ENCODE measurements around the gene MEGF6. TPM values are rescaled to one million over a fixed set of nuclear protein-coding genes. Genes with fewer than 3 reads are reported as not detected.

The MEGF6 gene, protein sequence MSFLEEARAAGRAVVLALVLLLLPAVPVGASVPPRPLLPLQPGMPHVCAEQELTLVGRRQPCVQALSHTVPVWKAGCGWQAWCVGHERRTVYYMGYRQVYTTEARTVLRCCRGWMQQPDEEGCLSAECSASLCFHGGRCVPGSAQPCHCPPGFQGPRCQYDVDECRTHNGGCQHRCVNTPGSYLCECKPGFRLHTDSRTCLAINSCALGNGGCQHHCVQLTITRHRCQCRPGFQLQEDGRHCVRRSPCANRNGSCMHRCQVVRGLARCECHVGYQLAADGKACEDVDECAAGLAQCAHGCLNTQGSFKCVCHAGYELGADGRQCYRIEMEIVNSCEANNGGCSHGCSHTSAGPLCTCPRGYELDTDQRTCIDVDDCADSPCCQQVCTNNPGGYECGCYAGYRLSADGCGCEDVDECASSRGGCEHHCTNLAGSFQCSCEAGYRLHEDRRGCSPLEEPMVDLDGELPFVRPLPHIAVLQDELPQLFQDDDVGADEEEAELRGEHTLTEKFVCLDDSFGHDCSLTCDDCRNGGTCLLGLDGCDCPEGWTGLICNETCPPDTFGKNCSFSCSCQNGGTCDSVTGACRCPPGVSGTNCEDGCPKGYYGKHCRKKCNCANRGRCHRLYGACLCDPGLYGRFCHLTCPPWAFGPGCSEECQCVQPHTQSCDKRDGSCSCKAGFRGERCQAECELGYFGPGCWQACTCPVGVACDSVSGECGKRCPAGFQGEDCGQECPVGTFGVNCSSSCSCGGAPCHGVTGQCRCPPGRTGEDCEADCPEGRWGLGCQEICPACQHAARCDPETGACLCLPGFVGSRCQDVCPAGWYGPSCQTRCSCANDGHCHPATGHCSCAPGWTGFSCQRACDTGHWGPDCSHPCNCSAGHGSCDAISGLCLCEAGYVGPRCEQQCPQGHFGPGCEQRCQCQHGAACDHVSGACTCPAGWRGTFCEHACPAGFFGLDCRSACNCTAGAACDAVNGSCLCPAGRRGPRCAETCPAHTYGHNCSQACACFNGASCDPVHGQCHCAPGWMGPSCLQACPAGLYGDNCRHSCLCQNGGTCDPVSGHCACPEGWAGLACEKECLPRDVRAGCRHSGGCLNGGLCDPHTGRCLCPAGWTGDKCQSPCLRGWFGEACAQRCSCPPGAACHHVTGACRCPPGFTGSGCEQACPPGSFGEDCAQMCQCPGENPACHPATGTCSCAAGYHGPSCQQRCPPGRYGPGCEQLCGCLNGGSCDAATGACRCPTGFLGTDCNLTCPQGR (N-terminal part only)
- total RNA-seq: 9.3 TPM
- long read RNA-seq, partial matches to known transcripts: 6 of 14 reads
- long read RNA-seq, other reads (novel, unspliced or antisense): 8 of 14 reads

DNA sequence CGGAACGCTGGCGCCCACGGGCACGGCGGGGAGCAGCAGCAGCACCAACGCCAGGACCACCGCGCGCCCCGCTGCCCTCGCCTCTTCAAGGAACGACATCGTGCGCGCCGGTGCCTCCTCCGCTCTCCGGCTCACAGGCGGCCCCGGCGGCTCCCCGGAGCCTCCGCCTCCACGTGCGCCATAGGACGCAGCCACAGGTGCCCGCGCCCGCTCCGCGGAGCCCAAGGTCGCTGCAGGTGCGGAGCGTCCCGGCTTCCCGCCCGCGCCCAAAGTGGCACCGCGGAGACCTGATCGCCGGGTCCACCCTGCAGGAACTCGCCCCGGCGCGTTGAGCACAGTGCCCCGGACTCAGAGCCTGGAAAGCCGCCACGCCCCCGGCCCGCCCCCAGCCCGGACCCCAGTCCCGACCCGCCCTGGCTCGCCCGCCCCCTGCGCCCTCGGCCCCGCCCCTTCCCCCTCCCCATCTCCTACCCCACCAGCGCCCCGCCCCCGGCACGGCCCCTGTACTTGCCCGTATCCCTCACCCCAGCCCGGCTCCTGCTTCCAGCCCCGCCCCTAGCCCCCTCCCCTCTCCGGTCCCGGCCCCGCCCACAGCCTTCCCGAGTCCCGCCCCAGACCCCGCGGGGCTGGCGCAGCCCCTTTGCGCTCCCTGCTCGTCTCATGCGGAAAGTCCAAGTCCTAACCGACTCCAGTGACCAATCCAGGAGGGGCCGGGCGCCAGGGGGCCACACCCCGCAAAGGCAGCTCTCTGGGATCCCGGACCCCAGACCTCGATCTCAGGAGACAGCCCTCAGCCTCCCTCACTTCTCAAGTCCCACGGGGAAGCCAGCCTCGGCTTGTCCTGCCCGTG lies at the start of gene MEGF6:
Gene MEGF6 (minus strand): TSS at position 339 of the 850 bp plus-strand sequence. CDS start 240 bp downstream, at position 99.
- no peak for DNase-seq (ENCODE audit: low spot score)
- intact Hi-C loops (cut with DNase I): no loop called here

DNA sequence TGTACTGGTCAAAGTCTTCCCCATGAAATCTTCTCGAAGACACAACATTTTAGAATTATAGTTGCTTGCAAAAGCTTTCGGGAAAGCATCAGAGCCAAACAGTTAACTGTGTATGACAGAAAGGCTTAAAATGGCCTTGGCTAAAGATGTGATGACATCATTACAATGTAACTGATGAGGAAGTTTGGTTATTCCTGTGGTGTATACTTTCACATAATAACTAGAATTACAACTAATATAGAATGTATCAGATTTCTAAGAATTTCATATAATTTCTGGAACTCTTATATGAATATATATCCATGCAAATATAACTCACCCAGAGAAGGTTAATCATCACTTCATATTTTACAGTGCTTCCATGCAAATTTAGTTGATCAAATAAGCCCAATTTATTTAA lies 49.4 kb upstream of the MEGF6 start:
- intact Hi-C loops (cut with DNase I): no loop called here
- DNase-seq (ENCODE audit: low spot score): no peak

DNA sequence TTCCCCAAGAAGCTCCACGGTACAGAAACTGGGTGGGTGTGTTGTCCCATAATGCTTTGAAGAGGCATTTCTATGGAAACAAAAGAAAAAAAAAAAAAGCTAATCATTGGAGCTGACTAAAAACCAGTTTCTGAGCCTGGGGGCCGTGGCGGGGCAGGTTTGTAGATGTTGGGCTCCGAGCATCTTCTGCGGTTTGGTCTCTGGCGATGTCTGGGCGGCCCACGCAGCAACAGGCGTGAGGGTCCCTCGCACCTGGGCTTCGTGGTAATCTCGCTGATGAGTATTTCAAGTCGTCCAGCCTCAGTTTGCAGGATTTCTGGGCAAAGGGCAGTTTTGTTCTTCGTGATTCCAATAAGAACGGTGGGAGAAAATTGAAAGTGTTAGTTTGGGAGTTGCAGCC lies 47.8 kb upstream of the MEGF6 start:
- intact Hi-C loops (cut with DNase I): no loop called here
- DNase-seq (ENCODE audit: low spot score): peak; percentile 39

DNA sequence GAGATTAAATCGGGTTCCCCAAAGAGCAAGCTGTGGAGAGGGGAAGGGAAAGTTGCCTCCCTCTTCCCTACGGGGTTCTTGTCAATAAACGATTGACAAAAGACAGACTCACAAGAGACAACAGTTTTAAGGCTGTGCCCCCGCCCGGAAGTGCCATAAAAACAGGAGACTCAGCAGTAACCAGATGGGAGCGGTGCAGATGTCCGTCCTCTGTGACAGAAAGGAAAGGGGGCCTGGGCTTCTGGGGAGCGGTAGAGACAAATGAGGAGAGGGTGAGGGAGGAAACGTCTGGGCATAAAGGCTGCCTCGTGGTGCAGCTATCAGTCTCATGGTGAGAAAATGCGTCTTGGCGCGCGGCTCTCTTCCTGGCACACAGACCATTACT lies 46.9 kb upstream of the MEGF6 start:
- DNase-seq (ENCODE audit: low spot score): peak; percentile 15
- intact Hi-C loops (cut with DNase I): no loop called here

DNA sequence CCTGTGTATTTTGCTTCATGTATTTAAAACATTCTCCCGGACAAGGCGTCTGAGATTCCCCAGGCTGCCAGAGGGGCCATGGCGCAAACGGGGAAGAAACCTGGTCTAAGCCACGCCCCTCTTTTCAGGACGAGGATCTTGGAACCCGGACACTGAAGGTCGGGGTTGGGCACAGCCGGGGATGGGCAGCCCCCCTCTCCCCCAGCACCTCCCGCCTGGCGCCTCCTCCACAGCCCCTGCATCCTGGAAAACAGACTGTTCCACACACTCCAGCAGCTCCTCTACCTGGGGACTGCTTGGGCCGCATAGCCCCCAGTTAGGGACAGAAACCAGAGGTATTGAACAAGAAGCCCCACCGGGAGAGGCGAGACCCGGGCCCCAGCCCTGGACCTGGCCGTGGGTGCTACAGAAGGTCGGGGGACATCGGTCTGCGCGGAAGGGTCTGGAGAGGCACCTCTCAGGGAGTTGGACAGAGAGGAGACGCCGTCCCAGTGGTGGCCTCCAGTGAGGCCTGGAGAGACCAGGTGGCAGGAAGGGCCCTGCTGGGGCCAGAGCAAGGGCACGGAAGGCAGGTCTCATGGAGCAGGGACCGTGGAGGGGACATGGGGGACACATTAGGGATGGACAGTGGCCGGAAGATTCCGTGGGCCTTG lies 46.4 kb upstream of the MEGF6 start:
- peak; percentile 53 for DNase-seq (ENCODE audit: low spot score)
- intact Hi-C loops (cut with DNase I): no loop called here

DNA sequence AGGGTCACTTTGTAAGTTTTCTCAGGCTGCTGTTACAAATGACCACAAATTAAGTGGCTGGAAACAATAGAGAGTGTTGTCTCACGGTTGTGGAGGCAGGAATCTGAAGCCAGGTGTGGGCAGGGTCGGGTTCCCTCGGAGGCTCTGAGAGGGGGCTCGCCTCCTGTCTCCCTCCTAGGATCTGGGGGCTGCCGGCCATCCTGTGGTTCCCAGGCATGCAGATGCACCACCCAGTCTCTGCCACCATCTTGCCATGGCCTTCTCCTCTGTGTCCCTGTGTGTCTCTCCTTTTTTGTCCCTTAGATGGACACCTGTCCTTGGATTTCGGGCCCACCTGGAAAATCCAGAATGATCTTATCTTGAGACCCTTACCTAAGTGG lies 45.8 kb upstream of the MEGF6 start:
- peak; percentile 19 for DNase-seq (ENCODE audit: low spot score)
- intact Hi-C loops (cut with DNase I): no loop called here

DNA sequence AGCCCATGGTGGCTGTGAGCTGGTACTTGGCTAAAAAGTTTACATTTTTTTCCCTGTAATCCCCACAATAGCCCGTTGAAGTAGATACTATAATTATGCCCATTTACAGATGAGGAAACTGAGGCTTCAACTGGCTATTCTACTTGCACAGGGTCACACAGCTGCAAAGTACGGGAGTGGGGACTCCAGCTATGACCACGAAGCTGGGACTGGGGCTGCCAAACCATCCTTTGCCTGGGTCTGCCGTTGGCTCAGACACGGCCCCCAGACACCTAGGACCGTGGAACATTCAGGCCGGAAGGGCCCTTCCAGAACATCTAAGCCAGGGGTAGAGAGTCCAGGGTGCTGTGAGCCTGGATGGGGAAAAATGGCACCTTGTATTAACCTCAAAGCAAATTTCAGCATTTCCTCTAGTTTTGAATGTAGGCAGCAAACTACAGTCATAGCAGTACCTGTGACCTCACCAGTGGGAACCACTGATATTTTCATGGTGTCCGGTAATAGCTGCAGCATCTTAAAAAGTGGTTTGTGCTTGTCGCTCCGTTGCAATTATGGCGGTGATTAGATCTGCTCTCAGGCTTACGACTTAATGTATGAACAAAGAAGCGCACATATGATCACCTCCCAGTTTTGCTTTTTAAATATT lies 45.3 kb upstream of the MEGF6 start:
- intact Hi-C loops (cut with DNase I): no loop called here
- DNase-seq (ENCODE audit: low spot score): peak; percentile 63

DNA sequence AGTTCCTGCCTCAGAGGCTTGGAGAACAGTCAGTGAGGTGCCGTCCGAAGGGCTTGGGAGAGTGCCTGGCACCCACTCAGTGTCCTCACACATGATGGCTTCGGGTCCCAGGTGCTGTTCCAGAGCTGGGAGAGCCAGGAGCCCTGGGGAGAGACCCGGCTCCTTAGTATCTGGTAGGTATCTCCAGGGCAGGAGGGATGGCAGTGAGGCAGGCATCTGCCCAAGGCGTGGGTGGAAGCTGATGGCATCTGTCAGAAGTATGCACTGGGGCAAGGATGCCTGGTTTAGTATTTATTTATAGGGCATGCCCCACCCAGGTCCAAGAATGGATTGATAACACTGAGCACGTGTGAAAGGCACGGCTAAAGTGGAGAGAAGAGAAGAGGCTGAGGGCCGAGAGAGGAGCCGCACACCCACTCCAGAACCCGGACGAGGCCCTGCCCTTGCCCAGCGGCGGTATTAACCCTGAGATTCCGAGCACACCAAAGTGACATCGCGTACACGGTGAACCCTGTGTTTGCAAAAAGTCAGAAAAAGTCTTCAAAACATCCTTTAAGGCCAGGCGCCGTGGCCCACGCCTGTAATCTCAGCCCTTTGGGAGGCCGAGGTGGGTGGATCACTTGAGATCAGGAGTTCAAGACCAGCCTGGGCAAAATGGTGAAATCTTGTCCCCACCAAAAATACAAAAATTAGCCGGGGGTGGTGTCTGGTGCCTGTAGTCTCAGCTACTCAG lies 43.4 kb upstream of the MEGF6 start:
- intact Hi-C loops (cut with DNase I): no loop called here
- DNase-seq (ENCODE audit: low spot score): peak; percentile 76

DNA sequence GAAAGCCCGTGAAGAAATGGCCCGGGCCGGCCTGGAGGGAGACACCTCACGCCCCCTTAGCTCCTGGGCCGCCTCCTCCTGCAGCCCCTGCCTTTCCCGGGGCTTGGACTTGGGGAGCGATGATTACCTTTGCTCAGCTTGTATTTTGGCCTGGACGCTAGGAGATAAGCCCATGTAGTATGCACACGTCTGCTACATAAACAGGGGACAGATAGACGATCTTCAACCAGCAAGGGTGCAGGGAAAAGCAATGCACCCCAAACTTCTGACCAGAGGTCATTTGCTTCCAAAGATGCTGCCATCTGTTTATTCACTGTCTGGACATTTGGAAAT lies 41.9 kb upstream of the MEGF6 start:
- intact Hi-C loops (cut with DNase I): no loop called here
- no peak for DNase-seq (ENCODE audit: low spot score)

DNA sequence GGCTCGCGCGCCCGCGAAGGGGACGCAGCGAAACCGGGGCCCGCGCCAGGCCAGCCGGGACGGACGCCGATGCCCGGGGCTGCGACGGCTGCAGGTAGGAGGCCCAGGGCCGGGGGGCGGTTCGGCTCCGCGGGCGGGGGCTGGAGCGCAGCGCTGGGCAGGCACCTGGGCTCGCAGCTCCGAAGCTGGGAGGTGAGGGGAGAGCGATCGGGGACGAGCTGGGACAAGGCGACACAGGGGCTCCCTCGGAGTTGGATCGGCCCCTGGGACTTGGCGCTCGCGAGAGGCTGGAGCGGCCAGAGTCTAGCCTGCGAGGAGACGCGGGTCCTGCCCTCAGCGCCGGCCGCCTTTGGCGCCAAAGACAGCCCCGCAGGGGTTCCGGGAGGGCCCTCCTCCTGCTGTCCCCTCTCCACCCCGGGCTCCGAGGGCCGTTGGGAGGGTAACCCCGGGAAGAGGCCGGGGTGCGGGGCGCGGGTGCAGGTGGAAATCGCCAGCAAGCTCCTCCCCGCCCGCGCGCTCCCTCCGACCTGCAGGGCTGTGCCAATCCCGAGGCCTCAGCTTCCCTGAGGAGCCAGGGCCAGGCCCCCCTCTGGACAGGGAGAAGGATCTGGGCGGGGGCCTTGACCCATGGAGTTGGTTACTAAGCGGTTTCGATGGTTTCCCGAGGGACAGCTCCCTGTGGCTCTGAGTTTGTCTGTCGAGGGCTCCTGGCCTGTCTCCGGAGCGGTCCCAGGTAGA lies 41.4 kb upstream of the MEGF6 start:
- intact Hi-C loops (cut with DNase I): no loop called here
- no peak for DNase-seq (ENCODE audit: low spot score)

DNA sequence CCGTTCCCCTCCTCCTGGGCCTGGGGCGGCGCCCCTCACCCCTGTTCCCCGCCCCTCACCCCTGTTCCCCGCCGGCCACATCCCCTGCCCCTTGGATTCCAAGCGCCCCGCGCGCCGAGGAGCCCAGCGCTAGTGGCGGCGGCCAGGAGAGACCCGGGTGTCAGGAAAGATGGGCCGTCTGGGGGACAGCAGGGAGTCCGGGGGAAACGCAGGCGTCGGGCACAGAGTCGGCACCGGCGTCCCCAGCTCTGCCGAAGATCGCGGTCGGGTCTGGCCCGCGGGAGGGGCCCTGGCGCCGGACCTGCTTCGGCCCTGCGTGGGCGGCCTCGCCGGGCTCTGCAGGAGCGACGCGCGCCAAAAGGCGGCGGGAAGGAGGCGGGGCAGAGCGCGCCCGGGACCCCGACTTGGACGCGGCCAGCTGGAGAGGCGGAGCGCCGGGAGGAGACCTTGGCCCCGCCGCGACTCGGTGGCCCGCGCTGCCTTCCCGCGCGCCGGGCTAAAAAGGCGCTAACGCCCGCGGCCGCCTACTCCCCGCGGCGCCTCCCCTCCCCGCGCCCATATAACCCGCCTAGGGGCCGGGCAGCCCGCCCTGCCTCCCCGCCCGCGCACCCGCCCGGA lies 40.7 kb upstream of the MEGF6 start, which contains the start of gene TP73:
Gene TP73 (plus strand): TSS at position 587 of the 618 bp plus-strand sequence. CDS start 29,850 bp downstream, outside the sequence.
- intact Hi-C loops (cut with DNase I): no loop called here
- no peak for DNase-seq (ENCODE audit: low spot score)

DNA sequence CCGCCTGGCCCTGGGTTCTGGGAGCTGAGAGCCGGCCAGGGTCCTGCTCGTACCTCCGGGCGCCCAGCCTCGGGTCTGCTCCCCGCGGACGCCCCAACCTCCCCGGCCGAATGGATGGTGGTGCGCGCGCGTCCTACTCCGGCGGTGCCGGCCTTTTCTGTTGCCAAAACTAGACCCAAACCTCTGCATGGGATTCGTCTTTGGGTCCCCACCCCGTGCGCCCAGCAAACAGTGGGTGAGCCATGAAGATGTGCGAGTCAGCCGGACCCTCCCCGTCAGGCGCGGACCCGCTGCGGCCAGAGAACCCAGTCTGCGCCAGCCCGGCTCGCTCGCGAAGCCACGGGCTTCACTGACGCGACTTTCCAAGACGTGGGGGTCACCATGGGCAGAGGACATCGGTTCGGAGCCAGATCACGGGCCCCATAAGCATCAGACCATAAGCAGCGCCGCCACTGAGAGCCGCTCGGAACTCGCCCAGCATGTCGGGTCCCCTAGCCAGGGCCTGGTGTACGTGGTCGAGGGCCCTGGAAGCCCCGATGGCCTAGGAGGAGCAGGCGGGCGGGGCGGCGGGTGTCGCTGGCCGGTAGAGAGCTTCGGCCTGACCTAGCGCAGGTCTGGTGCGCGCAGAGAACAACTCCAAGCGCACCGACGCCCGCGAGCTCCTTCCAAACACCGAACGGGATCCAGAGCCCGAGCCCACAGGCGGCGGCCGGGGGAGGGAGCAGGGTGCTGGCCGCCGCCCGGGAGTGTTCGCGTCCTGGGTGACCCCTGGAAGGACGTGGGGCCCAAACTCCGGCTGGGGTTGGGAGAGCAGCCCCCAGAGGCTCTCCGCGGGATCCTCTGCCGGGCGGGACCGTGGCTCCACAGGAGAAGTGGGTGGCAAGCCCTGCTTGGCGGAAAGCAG lies 40.0 kb upstream of the MEGF6 start:
- no peak for DNase-seq (ENCODE audit: low spot score)
- intact Hi-C loops (cut with DNase I): no loop called here

DNA sequence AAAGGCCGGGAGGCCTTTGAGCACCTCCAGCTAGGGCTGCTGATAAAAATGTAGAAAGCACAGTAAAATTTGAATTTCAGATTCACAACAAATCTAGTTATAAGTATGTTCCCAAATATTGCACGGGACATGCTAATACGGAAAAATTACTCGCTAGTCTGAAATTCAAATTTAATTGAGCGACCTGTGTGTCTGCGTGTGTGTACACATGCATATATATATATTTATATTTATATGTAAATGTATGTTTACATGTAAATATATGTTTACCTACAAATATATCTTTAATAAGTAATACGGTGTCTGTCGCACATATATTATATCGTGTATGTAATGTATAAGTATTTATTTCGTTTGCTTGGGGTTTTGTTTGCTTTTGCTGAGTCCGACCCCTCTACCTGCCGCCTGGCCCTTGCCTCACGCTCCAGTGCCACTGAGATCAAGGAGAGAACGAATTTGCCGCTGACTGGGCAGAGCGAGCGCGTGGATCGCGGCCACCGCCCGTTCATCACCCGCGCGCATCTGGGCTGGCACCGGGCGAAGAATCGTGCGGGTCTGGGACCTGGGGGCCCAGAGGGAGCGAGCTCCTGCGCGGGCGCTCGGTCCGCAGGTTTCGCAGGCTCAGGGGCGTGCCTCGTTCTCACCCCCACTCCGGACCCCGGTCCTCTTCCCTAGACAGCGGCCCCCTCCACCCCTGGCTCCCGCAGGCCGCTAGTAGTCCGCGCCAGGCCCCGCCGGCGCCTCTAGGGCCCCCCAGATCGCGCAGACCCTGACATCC lies 39.1 kb upstream of the MEGF6 start:
- no peak for DNase-seq (ENCODE audit: low spot score)
- intact Hi-C loops (cut with DNase I): no loop called here

Data from cardiac septum (tissue), 1 donor.